ENCODE results near the gene SKA3.
"Not testable (repeated sequence)": the region's sequence is repeated elsewhere in the genome, so short reads cannot be mapped to it uniquely, and the experiment has no call there.

SKA3 gene

DNA sequence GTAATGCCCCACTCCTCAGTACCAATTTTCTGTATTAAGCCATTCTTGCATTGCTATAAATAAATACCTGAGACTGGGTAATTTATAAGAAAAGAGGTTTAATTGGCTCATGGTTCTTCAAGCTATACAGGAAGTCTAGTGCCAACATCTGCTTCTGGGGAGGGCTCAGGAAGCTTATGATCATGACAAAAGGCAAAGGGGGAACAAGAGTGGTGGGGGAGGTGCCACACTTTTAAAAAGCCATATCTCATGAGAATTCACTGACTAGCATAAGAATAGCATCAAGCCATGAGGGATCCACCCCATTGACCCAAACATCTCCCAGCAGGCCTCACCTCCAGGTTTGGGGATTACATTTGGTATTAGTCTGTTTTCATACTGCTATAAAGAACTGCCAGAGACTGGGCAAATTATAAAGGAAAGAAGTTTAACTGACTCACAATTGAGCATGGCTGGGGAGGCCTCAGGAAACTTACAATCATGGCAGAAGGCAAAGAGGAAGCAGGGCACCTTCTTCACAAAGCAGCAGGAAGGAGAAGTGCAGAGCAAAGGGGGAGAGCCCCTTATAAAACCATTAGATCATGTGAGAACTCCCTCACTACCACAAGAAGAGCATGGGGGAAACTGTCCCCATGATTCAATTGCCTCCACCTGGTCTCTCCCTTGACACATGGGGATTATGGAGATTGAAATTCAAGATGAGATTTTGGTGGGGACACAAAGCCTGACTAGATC, 25.3 kb upstream of the SKA3 start:
- not testable (repeated sequence) for H3K4me3 ChIP-seq (ENCODE audit: low read depth in 1 of 2, low read length in 2 of 2); H3K27me3 ChIP-seq (ENCODE audit: low read depth, low read length); H3K27ac ChIP-seq (ENCODE audit: low read length); H3K4me1 ChIP-seq (ENCODE audit: control insufficient read depth in 1 of 2, insufficient read depth in 2 of 2, low read length in 2 of 2); H3K9me3 ChIP-seq (ENCODE audit: control insufficient read depth in 1 of 2, low read length in 2 of 2); H3K36me3 ChIP-seq (ENCODE audit: control insufficient read depth in 1 of 2, insufficient read depth in 2 of 2, low read length in 2 of 2)

DNA sequence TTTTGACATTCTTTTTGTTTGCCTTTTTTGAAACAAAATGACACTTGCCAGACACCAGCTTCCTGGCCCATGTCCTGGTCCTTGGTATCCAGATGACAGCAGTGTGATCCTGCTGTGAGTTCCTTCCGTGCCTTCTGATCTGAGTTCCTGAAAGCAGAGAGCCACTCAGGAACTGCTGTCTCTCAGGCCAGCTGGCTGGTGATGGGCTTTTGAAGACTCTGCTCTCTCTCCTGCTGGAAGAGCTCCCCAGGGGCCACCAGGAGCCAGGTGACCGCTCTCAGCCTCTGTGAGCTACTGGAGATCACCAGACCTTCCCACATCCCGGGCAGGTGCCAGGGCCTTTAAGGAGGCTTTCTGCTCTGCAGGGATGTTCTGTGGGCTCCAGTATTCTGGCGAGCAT, 22.0 kb upstream of the SKA3 start:
- H3K4me3 ChIP-seq (ENCODE audit: low read depth in 1 of 2, low read length in 2 of 2); H3K27ac ChIP-seq (ENCODE audit: low read length); H3K4me1 ChIP-seq (ENCODE audit: control insufficient read depth in 1 of 2, insufficient read depth in 2 of 2, low read length in 2 of 2); H3K36me3 ChIP-seq (ENCODE audit: control insufficient read depth in 1 of 2, insufficient read depth in 2 of 2, low read length in 2 of 2); H3K9me3 ChIP-seq (ENCODE audit: control insufficient read depth in 1 of 2, low read length in 2 of 2); H3K27me3 ChIP-seq (ENCODE audit: low read depth, low read length): not testable (repeated sequence)

DNA sequence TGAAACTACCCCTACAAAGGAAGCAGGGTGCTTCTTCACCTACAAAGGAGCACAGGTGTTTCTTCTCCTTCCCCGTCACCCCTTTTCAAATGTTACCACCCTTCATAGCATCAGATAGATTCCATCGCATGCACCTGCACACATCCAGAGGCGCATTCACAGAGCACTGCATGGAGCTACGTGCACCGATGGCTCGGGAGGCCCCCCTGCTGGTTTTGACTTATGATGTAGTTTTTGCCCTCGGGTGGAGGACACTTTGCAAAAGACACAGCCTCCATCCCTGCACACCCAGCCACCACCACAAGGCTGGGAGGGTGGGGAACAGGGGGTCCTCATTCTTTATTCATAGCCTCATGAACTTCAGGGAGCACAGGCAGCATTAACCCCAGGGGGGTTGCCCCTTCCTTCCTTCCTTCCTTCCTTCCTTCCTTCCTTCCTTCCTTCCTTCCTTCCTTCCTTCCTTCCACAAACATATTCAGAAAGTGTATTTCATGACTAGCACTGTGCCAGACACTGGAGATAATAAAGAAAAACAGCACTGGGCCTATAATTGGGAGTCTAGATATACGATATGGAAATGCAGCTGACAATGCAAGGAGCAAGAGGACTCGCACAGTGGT, 21.4 kb upstream of the SKA3 start:
- H3K9me3 ChIP-seq (ENCODE audit: control insufficient read depth in 1 of 2, low read length in 2 of 2); H3K4me1 ChIP-seq (ENCODE audit: control insufficient read depth in 1 of 2, insufficient read depth in 2 of 2, low read length in 2 of 2); H3K27me3 ChIP-seq (ENCODE audit: low read depth, low read length); H3K4me3 ChIP-seq (ENCODE audit: low read depth in 1 of 2, low read length in 2 of 2); H3K36me3 ChIP-seq (ENCODE audit: control insufficient read depth in 1 of 2, insufficient read depth in 2 of 2, low read length in 2 of 2); H3K27ac ChIP-seq (ENCODE audit: low read length): not testable (repeated sequence)

DNA sequence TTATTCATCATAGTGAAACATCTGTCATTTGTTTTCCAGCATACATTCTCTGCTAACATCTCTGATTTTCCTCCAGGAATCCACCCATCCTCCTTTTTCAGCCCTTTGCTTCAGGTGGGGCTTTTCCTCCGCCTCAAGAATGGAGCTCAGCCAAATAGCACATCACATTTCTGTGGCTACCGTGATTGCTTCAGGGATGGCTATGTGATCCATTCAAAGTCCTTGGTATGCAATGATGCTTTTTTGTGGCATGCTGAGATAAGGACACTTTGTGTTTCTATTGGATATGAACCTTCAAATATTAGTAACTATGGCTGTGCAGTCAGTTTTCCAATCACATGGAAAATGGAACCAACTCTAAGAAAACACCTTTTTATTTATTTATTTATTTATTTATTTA, 18.4 kb upstream of the SKA3 start:
- not testable (repeated sequence) for H3K27ac ChIP-seq (ENCODE audit: low read length); H3K4me1 ChIP-seq (ENCODE audit: control insufficient read depth in 1 of 2, insufficient read depth in 2 of 2, low read length in 2 of 2); H3K4me3 ChIP-seq (ENCODE audit: low read depth in 1 of 2, low read length in 2 of 2); H3K9me3 ChIP-seq (ENCODE audit: control insufficient read depth in 1 of 2, low read length in 2 of 2); H3K27me3 ChIP-seq (ENCODE audit: low read depth, low read length); H3K36me3 ChIP-seq (ENCODE audit: control insufficient read depth in 1 of 2, insufficient read depth in 2 of 2, low read length in 2 of 2)

DNA sequence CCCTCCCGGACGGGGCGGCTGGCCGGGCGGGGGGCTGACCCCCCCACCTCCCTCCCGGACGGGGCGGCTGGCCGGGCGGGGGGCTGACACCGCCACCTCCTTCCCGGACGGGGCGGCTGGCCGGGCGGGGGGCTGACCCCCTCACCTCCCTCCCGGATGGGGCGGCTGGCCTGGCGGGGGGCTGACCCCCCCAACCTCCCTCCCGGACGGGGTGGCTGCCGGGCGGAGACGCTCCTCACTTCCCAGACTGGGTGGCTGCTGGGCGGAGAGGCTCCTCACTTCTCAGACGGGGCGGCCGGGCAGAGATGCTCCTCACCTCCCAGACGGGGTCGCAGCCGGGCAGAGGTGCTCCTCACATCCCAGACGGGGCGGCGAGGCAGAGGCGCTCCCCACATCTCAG, 10.1 kb upstream of the SKA3 start:
- not testable (repeated sequence) for H3K27ac ChIP-seq (ENCODE audit: low read length); H3K4me1 ChIP-seq (ENCODE audit: control insufficient read depth in 1 of 2, insufficient read depth in 2 of 2, low read length in 2 of 2); H3K27me3 ChIP-seq (ENCODE audit: low read depth, low read length); H3K4me3 ChIP-seq (ENCODE audit: low read depth in 1 of 2, low read length in 2 of 2); H3K9me3 ChIP-seq (ENCODE audit: control insufficient read depth in 1 of 2, low read length in 2 of 2); H3K36me3 ChIP-seq (ENCODE audit: control insufficient read depth in 1 of 2, insufficient read depth in 2 of 2, low read length in 2 of 2)

DNA sequence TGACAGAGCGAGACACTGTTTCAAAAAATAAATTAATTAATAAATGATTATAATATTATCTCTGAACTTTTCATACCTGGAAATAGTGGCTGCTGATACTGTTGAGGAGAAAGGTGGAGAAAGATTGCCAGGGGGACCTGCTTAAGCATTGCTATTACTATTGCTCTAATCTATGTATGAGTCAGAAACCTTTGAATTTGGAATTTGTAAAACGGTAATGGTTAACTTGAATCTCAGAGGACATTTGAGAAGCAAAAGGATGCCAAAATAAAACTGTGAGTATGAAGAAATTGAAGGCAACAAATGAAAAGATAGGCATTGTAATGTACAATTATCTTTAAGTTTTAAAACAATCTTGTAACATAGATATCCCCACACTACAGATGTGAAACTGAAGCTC, 5.3 kb upstream of the SKA3 start:
- peaks cover 0 to 10% of the 10 kb centered on the region in 2 donors for H3K4me1 ChIP-seq (ENCODE audit: control insufficient read depth in 1 of 2, insufficient read depth in 2 of 2, low read length in 2 of 2)
- no peaks in the 10 kb centered on the region for H3K9me3 ChIP-seq (ENCODE audit: control insufficient read depth in 1 of 2, low read length in 2 of 2)
- H3K27me3 ChIP-seq (ENCODE audit: low read depth, low read length), result no peaks in the 10 kb centered on the region
- H3K27ac ChIP-seq (ENCODE audit: low read length), result no peak overlapping the region
- H3K4me3 ChIP-seq (ENCODE audit: low read depth in 1 of 2, low read length in 2 of 2), result no peak overlapping the region
- H3K36me3 ChIP-seq (ENCODE audit: control insufficient read depth in 1 of 2, insufficient read depth in 2 of 2, low read length in 2 of 2), result no peaks in the 10 kb centered on the region

DNA sequence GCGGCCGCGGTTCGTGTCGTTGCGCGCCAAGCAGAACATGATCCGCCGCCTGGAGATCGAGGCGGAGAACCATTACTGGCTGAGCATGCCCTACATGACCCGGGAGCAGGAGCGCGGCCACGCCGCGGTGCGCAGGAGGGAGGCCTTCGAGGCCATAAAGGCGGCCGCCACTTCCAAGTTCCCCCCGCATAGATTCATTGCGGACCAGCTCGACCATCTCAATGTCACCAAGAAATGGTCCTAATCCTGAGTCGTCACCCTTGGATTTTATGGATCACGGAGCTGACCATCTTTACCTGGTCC, 581 bp upstream of the SKA3 start:
- no peaks in the 10 kb centered on the region for H3K36me3 ChIP-seq (ENCODE audit: control insufficient read depth in 1 of 2, insufficient read depth in 2 of 2, low read length in 2 of 2)
- H3K27me3 ChIP-seq (ENCODE audit: low read depth, low read length), result no peaks in the 10 kb centered on the region
- no peaks in the 10 kb centered on the region for H3K9me3 ChIP-seq (ENCODE audit: control insufficient read depth in 1 of 2, low read length in 2 of 2)
- H3K4me3 ChIP-seq (ENCODE audit: low read depth in 1 of 2, low read length in 2 of 2), result peak overlapping the region; percentile 69 to 98
- peak overlapping the region; percentile 84 for H3K27ac ChIP-seq (ENCODE audit: low read length)
- H3K4me1 ChIP-seq (ENCODE audit: control insufficient read depth in 1 of 2, insufficient read depth in 2 of 2, low read length in 2 of 2), result peaks cover 0 to 10% of the 10 kb centered on the region in 2 donors

DNA sequence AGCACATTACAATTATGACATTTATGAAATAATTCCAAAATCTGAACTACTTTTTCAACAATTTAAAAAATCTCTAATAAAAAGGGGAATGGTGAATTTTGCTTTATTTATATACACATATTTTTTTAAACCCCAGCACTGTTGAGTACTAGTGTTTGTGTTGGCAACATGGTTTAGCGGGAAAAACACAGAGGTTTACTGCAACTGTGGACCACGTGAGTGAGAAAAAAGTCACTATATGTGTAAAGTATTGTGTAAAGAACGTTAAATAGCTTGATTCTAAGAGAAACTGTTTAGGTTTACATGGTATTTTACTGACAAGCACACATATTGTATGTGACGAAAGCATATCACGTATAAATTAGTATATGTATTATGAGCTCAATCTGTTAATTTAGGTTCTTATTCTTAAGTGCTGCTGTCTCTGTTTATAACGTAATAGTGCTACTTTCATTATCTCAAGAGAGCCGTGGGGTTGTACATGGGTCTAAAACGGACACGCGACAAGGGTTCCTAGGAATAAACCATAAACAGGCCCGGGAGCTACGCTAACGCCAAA, 617 bp downstream of the SKA3 start:
- Histone ChIP-seq H3K4me1 (ENCODE audit: control insufficient read depth in 1 of 2, insufficient read depth in 2 of 2, low read length in 2 of 2) (peaks cover 0 to 10% of the 10 kb centered on the region in 2 donors), H3K36me3 (ENCODE audit: control insufficient read depth in 1 of 2, insufficient read depth in 2 of 2, low read length in 2 of 2) (no peaks in the 10 kb centered on the region), H3K4me3 (ENCODE audit: low read depth in 1 of 2, low read length in 2 of 2) (peak overlapping the region; percentile 69 to 98), H3K27me3 (ENCODE audit: low read depth, low read length) (no peaks in the 10 kb centered on the region), H3K9me3 (ENCODE audit: control insufficient read depth in 1 of 2, low read length in 2 of 2) (no peaks in the 10 kb centered on the region), H3K27ac (ENCODE audit: low read length) (peak overlapping the region; percentile 51)

DNA sequence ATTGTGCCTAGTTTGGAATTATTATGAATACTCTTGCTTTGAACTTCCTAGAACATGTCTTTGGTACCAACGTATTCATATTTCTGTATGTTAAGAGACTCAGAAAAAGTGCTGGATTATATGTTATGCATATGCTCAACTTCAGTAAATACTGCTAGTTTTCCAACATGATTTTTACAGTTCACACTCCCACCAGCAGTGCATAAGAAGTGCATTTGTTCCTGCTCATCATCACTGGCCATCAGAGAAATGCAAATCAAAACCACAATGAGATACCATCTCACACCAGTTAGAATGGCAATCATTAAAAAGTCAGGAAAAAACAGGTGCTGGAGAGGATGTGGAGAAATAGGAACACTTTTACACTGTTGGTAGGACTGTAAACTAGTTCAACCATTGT, 2.6 kb downstream of the SKA3 start:
- not testable (repeated sequence) for H3K4me1 ChIP-seq (ENCODE audit: control insufficient read depth in 1 of 2, insufficient read depth in 2 of 2, low read length in 2 of 2); H3K4me3 ChIP-seq (ENCODE audit: low read depth in 1 of 2, low read length in 2 of 2); H3K36me3 ChIP-seq (ENCODE audit: control insufficient read depth in 1 of 2, insufficient read depth in 2 of 2, low read length in 2 of 2)

DNA sequence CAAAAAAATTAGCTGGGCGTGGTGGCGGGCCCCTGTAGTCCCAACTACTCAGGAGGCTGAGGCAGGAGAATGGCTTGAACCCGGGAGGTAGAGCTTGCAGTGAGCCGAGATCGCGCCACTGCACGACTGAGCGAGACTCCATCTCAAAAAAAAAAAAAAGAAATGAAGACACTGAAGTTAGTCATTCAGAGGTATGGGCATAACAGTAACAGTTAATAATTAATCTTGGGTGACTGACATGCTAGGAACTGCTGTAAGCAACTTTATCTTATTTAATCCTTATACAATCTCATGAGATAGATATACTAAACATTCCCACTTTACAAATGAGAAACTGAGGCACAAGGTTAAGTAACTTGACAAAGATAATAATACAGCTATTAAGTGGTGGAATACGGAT, 4.9 kb downstream of the SKA3 start:
- Histone ChIP-seq H3K27ac (ENCODE audit: low read length) (no peak overlapping the region), H3K4me1 (ENCODE audit: control insufficient read depth in 1 of 2, insufficient read depth in 2 of 2, low read length in 2 of 2) (no peaks in the 10 kb centered on the region), H3K36me3 (ENCODE audit: control insufficient read depth in 1 of 2, insufficient read depth in 2 of 2, low read length in 2 of 2) (no peaks in the 10 kb centered on the region), H3K4me3 (ENCODE audit: low read depth in 1 of 2, low read length in 2 of 2) (no peak overlapping the region), H3K27me3 (ENCODE audit: low read depth, low read length) (no peaks in the 10 kb centered on the region), H3K9me3 (ENCODE audit: control insufficient read depth in 1 of 2, low read length in 2 of 2) (no peaks in the 10 kb centered on the region)

More for the DNA sequence above, 2.6 kb downstream of the SKA3 start:
- H3K27me3 ChIP-seq (ENCODE audit: low read depth, low read length); H3K9me3 ChIP-seq (ENCODE audit: control insufficient read depth in 1 of 2, low read length in 2 of 2); H3K27ac ChIP-seq (ENCODE audit: low read length): not testable (repeated sequence)

DNA sequence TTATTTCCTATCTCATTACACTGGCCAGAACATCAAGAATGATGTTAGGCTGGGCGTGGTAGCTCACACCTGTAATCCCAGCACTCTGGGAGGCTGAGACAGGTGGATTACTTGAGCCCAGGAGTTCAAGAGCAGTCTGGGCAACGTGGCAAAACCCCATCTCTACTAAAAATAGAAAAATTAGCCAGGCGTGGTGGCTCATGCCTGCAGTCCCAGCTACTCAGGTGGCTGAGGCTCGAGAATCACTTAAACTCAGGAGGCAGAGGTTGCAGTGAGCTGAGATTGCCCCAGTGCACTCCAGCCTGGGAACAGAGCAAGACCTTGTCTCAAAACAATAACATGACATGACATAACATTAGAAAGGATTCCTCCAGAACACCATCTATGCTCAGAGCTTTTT, 10.7 kb downstream of the SKA3 start:
- H3K4me3 ChIP-seq (ENCODE audit: low read depth in 1 of 2, low read length in 2 of 2); H3K27ac ChIP-seq (ENCODE audit: low read length); H3K36me3 ChIP-seq (ENCODE audit: control insufficient read depth in 1 of 2, insufficient read depth in 2 of 2, low read length in 2 of 2); H3K4me1 ChIP-seq (ENCODE audit: control insufficient read depth in 1 of 2, insufficient read depth in 2 of 2, low read length in 2 of 2); H3K9me3 ChIP-seq (ENCODE audit: control insufficient read depth in 1 of 2, low read length in 2 of 2); H3K27me3 ChIP-seq (ENCODE audit: low read depth, low read length): not testable (repeated sequence)

DNA sequence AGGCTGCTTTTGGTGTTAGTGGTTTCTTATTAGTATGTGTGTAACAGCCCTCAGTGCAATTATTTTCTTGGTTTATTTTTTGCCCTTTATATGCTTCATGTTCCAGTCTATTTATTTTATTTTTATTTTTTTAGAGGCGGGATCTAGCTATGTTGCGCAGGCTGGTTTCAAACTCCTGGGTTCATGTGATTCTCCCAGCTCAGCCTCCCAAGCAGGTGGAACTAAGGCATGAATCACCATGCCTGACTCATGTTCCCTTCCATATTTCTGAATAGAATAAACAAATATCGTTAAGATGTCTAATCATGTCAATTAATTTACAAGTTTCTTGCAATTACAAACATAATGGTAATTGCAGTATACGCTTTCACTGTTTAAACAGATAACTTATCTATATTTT, 11.7 kb downstream of the SKA3 start:
- Histone ChIP-seq H3K9me3 (ENCODE audit: control insufficient read depth in 1 of 2, low read length in 2 of 2) (no peaks in the 10 kb centered on the region), H3K27ac (ENCODE audit: low read length) (no peak overlapping the region), H3K4me1 (ENCODE audit: control insufficient read depth in 1 of 2, insufficient read depth in 2 of 2, low read length in 2 of 2) (no peaks in the 10 kb centered on the region), H3K27me3 (ENCODE audit: low read depth, low read length) (no peaks in the 10 kb centered on the region), H3K4me3 (ENCODE audit: low read depth in 1 of 2, low read length in 2 of 2) (no peak overlapping the region), H3K36me3 (ENCODE audit: control insufficient read depth in 1 of 2, insufficient read depth in 2 of 2, low read length in 2 of 2) (no peaks in the 10 kb centered on the region)

Data from muscle layer of duodenum (tissue), 2 donors.